Measurements from ENCODE around the gene CARD14. TPM values are rescaled to one million over a fixed set of nuclear protein-coding genes. Genes with fewer than 3 reads are reported as not detected.

Gene CARD14
- polyA plus RNA-seq, 1 donor (not counting 4 experiments of a cell fraction or from before 2014, with no cell fraction given) = 0.49 TPM

DNA sequence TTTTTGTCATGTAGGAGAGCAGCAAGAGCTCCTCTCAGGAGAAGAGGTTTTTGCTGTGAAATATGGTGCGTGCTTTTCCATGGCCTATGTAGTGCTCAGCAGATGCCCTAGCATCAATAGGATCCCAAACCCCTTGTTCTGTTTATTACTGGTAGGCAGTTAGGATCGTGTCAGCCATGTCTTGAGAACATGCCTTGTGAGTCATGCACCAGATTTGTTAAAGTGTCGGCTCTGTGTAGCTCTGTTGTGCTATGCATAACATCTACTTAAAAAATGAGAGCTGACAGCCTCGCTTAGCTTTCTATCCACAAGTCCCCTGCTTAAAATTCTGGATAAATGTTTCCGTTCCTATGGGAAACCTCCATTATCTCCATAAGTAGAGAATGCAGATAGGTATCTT lies 18.5 kb upstream of the CARD14 start:
- H3K9me3 ChIP-seq (ENCODE audit: control insufficient read depth, low read depth, low read length) = no peaks in the 10 kb centered on the region
- H3K4me2 ChIP-seq (ENCODE audit: control insufficient read depth, extremely low read depth, insufficient read depth, low read depth, low read length) = no peak overlapping the region
- H2AFZ ChIP-seq (ENCODE audit: control insufficient read depth, low read length) = no peak overlapping the region
- no peak overlapping the region for H3K27ac ChIP-seq (ENCODE audit: control insufficient read depth, insufficient read depth, low read length)
- no peaks in the 10 kb centered on the region for H3K36me3 ChIP-seq (ENCODE audit: control insufficient read depth in 2 of 2, extremely low read depth in 1 of 2, insufficient read depth in 2 of 2, low read length in 2 of 2)
- no peak overlapping the region for H3K9ac ChIP-seq (ENCODE audit: control insufficient read depth, extremely low read depth, insufficient read depth, low read length)
- H4K20me1 ChIP-seq (ENCODE audit: control insufficient read depth, extremely low read depth, insufficient read depth, low read length) = no peaks in the 10 kb centered on the region
- peaks cover 15% of the 10 kb centered on the region for H3K79me2 ChIP-seq (ENCODE audit: control insufficient read depth, insufficient read depth, low read length)
- H3K27me3 ChIP-seq (ENCODE audit: control insufficient read depth, extremely low read depth, insufficient read depth, low read length) = no peaks in the 10 kb centered on the region
- H3K4me1 ChIP-seq (ENCODE audit: control insufficient read depth, extremely low read depth, insufficient read depth, low read length) = peaks cover 15% of the 10 kb centered on the region
- dilution Hi-C loops (cut with MboI; ENCODE audit: extremely low pct_ligation_motif_present, low sequenced_read_pairs) = no loop called here
- FAIRE-seq (peak; percentile 9), DNase-seq (ENCODE audit: low read depth, low spot score) (no peak)
- TF ChIP-seq, protein P1, sequence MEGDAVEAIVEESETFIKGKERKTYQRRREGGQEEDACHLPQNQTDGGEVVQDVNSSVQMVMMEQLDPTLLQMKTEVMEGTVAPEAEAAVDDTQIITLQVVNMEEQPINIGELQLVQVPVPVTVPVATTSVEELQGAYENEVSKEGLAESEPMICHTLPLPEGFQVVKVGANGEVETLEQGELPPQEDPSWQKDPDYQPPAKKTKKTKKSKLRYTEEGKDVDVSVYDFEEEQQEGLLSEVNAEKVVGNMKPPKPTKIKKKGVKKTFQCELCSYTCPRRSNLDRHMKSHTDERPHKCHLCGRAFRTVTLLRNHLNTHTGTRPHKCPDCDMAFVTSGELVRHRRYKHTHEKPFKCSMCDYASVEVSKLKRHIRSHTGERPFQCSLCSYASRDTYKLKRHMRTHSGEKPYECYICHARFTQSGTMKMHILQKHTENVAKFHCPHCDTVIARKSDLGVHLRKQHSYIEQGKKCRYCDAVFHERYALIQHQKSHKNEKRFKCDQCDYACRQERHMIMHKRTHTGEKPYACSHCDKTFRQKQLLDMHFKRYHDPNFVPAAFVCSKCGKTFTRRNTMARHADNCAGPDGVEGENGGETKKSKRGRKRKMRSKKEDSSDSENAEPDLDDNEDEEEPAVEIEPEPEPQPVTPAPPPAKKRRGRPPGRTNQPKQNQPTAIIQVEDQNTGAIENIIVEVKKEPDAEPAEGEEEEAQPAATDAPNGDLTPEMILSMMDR (optimal IDR thresholded peaks at IDR 0.05 in 1 of 3, IDR thresholded peaks at IDR 0.05 in 1 of 3, conservative IDR thresholded peaks at IDR 0.05 in 1 of 3; ENCODE audit: extremely low read depth in 1 of 3, insufficient read depth in 2 of 3, low read length in 3 of 3) = no peak
- TF ChIP-seq EZH2 (IDR thresholded peaks at IDR 0.05; ENCODE audit: low read length) = no peak
- H3K9me1 ChIP-seq (ENCODE audit: control insufficient read depth, extremely low read depth, insufficient read depth, low read length) = no peaks in the 10 kb centered on the region
- no peak overlapping the region for H3K4me3 ChIP-seq (ENCODE audit: control insufficient read depth in 2 of 3, extremely low read depth in 1 of 3, insufficient read depth in 2 of 3, low read depth in 1 of 3, low read length in 3 of 3)

DNA sequence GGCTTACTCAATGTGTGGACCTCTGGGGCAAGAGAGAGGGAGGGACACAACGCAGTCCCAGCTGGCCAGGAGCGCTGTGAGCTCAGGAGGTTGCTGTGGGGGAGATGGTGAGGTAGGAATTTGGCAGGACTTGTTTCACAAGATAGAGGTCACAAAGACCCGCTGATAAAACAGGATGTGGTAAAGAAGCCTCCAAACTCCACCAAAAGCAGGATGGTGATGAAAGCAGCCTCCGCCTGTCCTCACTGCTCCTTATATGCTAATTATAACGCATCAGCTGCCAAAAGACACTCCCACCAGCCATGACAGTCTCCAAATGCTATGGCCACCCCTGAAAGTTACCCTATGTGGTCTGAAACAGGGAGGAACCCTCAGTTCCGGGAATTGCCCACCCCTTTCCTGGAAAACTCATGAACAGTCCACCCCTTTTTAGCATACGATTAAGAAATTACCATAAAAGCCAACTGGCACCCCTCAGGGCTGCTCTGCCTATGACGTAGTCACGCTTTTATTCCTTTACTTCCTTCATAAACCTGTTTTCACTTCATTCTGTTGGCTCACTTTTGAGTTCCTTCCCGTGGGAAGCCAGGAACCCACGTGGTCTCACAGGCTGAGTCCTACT lies 17.6 kb upstream of the CARD14 start:
- dilution Hi-C loops (cut with MboI; ENCODE audit: extremely low pct_ligation_motif_present, low sequenced_read_pairs) = no loop called here

More for the DNA sequence above, 17.6 kb upstream of the CARD14 start:
- TF ChIP-seq, protein P1 (optimal IDR thresholded peaks at IDR 0.05 in 1 of 3, IDR thresholded peaks at IDR 0.05 in 1 of 3, conservative IDR thresholded peaks at IDR 0.05 in 1 of 3; ENCODE audit: extremely low read depth in 1 of 3, insufficient read depth in 2 of 3, low read length in 3 of 3) = no peak
- no peak for TF ChIP-seq EZH2 (IDR thresholded peaks at IDR 0.05; ENCODE audit: low read length)
- Histone ChIP-seq H3K4me3 (ENCODE audit: control insufficient read depth in 2 of 3, extremely low read depth in 1 of 3, insufficient read depth in 2 of 3, low read depth in 1 of 3, low read length in 3 of 3) (no peak overlapping the region), H3K9ac (ENCODE audit: control insufficient read depth, extremely low read depth, insufficient read depth, low read length) (no peak overlapping the region), H3K4me1 (ENCODE audit: control insufficient read depth, extremely low read depth, insufficient read depth, low read length) (peaks cover 15% of the 10 kb centered on the region), H3K4me2 (ENCODE audit: control insufficient read depth, extremely low read depth, insufficient read depth, low read depth, low read length) (no peak overlapping the region), H3K27ac (ENCODE audit: control insufficient read depth, insufficient read depth, low read length) (no peak overlapping the region), H3K27me3 (ENCODE audit: control insufficient read depth, extremely low read depth, insufficient read depth, low read length) (no peaks in the 10 kb centered on the region), H2AFZ (ENCODE audit: control insufficient read depth, low read length) (no peak overlapping the region), H4K20me1 (ENCODE audit: control insufficient read depth, extremely low read depth, insufficient read depth, low read length) (no peaks in the 10 kb centered on the region), H3K36me3 (ENCODE audit: control insufficient read depth in 2 of 2, extremely low read depth in 1 of 2, insufficient read depth in 2 of 2, low read length in 2 of 2) (no peaks in the 10 kb centered on the region), H3K9me1 (ENCODE audit: control insufficient read depth, extremely low read depth, insufficient read depth, low read length) (no peaks in the 10 kb centered on the region), H3K9me3 (ENCODE audit: control insufficient read depth, low read depth, low read length) (no peaks in the 10 kb centered on the region), H3K79me2 (ENCODE audit: control insufficient read depth, insufficient read depth, low read length) (peaks cover 10% of the 10 kb centered on the region)
- FAIRE-seq (no peak), DNase-seq (ENCODE audit: low read depth, low spot score) (no peak)

Data from keratinocyte (primary cell).